ENCODE measurements around the gene TRHDE. TPM values are rescaled to one million over a fixed set of nuclear protein-coding genes. Genes with fewer than 3 reads are reported as not detected.

The TRHDE gene
- total RNA-seq, 4 donors from 2014 or later: 0.77 to 31.2 (median 12.9) TPM

- Histone ChIP-seq H3K36me3 (no peaks in the 10 kb centered on the region), H3K4me1 (no peaks in the 10 kb centered on the region), H3K4me3 (no peak overlapping the region), H3K9me3 (no peaks in the 10 kb centered on the region), H3K27me3 (no peaks in the 10 kb centered on the region), H3K27ac (no peak overlapping the region)
- no peak for DNase-seq
- TF ChIP-seq, protein P1, sequence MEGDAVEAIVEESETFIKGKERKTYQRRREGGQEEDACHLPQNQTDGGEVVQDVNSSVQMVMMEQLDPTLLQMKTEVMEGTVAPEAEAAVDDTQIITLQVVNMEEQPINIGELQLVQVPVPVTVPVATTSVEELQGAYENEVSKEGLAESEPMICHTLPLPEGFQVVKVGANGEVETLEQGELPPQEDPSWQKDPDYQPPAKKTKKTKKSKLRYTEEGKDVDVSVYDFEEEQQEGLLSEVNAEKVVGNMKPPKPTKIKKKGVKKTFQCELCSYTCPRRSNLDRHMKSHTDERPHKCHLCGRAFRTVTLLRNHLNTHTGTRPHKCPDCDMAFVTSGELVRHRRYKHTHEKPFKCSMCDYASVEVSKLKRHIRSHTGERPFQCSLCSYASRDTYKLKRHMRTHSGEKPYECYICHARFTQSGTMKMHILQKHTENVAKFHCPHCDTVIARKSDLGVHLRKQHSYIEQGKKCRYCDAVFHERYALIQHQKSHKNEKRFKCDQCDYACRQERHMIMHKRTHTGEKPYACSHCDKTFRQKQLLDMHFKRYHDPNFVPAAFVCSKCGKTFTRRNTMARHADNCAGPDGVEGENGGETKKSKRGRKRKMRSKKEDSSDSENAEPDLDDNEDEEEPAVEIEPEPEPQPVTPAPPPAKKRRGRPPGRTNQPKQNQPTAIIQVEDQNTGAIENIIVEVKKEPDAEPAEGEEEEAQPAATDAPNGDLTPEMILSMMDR (IDR thresholded peaks at IDR 0.05): no peak
- TF ChIP-seq POLR2A (IDR thresholded peaks at IDR 0.05): no peak
- intact Hi-C loops (cut with DNase I; ENCODE audit: low total_unique reads): no loop called here
Measured at GRCh38 chr12:72359416-72359815, 87.2 kb downstream of the TRHDE start.

GRCh38 chr12:72365151-72365550, 93.0 kb downstream of the TRHDE start:
- no peaks in the 10 kb centered on the region for H3K4me1 ChIP-seq

DNA sequence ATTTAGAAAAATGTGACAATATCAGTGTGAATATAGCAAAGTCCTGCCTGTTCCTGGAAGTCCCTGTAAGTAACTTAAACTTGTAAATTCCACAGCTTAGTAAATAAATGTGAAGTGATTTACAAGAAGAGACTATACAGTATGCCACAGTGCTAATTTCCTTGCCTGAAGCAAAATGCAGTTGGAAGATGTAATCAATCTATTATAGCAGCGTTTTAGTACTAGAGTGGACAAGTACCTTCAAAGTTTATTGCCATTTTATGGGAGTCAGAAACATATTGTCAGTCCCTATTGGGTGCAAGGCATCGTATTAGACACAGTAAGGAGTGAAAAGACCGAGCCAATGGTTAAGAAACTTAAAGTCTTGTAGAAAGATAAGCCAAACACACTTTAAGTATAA, 94.1 kb downstream of the TRHDE start:
- H3K36me3 ChIP-seq: no peaks in the 10 kb centered on the region
- intact Hi-C loops (cut with DNase I; ENCODE audit: low total_unique reads): no loop called here
- H3K9me3 ChIP-seq: no peaks in the 10 kb centered on the region
- no peaks in the 10 kb centered on the region for H3K4me1 ChIP-seq
- TF ChIP-seq POLR2A (IDR thresholded peaks at IDR 0.05): no peak
- TF ChIP-seq, protein P1 (IDR thresholded peaks at IDR 0.05): no peak
- no peak overlapping the region for H3K4me3 ChIP-seq
- no peaks in the 10 kb centered on the region for H3K27me3 ChIP-seq
- no peak for DNase-seq
- no peak overlapping the region for H3K27ac ChIP-seq

More at GRCh38 chr12:72365151-72365550, 93.0 kb downstream of the TRHDE start:
- H3K4me3 ChIP-seq: no peak overlapping the region
- intact Hi-C loops (cut with DNase I; ENCODE audit: low total_unique reads): no loop called here
- no peak for TF ChIP-seq POLR2A (IDR thresholded peaks at IDR 0.05)
- TF ChIP-seq, protein P1 (IDR thresholded peaks at IDR 0.05): no peak
- H3K27me3 ChIP-seq: no peaks in the 10 kb centered on the region
- DNase-seq: no peak
- no peaks in the 10 kb centered on the region for H3K9me3 ChIP-seq
- H3K27ac ChIP-seq: no peak overlapping the region
- no peaks in the 10 kb centered on the region for H3K36me3 ChIP-seq

DNA sequence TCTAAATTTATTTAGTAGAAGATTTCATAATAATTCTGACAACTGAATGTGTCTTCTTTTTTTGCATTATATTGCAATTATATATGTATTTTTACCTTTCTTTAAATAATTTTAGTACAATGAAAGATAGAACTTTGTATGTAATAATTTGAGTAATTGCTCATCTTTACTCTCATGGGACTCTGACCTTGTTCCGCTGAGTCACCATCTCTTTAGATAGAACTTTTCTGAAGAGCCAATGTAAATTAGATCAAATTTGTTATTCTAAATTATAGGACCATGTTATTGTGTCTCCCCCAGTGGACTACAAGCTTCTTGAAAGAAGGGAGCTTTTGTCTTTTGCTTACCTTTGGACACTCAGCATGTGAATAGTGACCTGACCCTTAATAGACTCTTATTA, 96.1 kb downstream of the TRHDE start:
- TF ChIP-seq, protein P1 (IDR thresholded peaks at IDR 0.05): no peak
- TF ChIP-seq POLR2A (IDR thresholded peaks at IDR 0.05): no peak
- H3K27ac ChIP-seq: no peak overlapping the region

GRCh38 chr12:72368719-72369422, 96.7 kb downstream of the TRHDE start:
- TF ChIP-seq POLR2A (IDR thresholded peaks at IDR 0.05): no peak
- TF ChIP-seq, protein P1 (IDR thresholded peaks at IDR 0.05): no peak
- Histone ChIP-seq H3K9me3 (no peaks in the 10 kb centered on the region), H3K4me3 (no peak overlapping the region), H3K27ac (no peak overlapping the region), H3K36me3 (no peaks in the 10 kb centered on the region), H3K4me1 (no peaks in the 10 kb centered on the region), H3K27me3 (no peaks in the 10 kb centered on the region)
- intact Hi-C loops (cut with DNase I; ENCODE audit: low total_unique reads): no loop called here
- no peak for DNase-seq

More for the DNA sequence above, 96.1 kb downstream of the TRHDE start:
- Histone ChIP-seq H3K4me3 (no peak overlapping the region), H3K9me3 (no peaks in the 10 kb centered on the region), H3K27me3 (no peaks in the 10 kb centered on the region), H3K4me1 (no peaks in the 10 kb centered on the region), H3K36me3 (no peaks in the 10 kb centered on the region)
- DNase-seq: no peak
- intact Hi-C loops (cut with DNase I; ENCODE audit: low total_unique reads): no loop called here
